Measurements from ENCODE around the gene SMIM38.

GRCh38 chr11:69196783-69197169 is 41.0 kb downstream of the SMIM38 start:
- no peak for TF ChIP-seq CTCF (IDR thresholded peaks at IDR 0.05)
- TF ChIP-seq POLR2AphosphoS5 (IDR thresholded peaks at IDR 0.05; ENCODE audit: low read depth, low read length) = no peak
- no peak for TF ChIP-seq EP300 (IDR thresholded peaks at IDR 0.05; ENCODE audit: borderline replicate concordance in 1 of 2, low read depth in 1 of 2, low read length in 1 of 2)
- no peak for TF ChIP-seq SIN3A (IDR thresholded peaks at IDR 0.05; ENCODE audit: borderline replicate concordance, low read depth, low read length)

Data from SK-N-SH (cell line).